Esophagus muscularis mucosa (tissue), 4 donors: Measurements from ENCODE around the gene PPP1R14C. TPM values are rescaled to one million over a fixed set of nuclear protein-coding genes. Genes with fewer than 3 reads are reported as not detected.

Source experiments
- DNase-seq: peaks from one replicate; pipeline ENCODE4 v3.0.0-alpha.2; 2017; ENCODE audit errors: extremely low spot score
- H3K27ac ChIP-seq, 4 donors: fragments of 200-600 bp; sonication (generic); replicated peaks in 1 of 4; 1 replicate in 3 of 4; 2 replicates in 1 of 4; pipeline ENCODE4 v1.5.1; 2016 to 2019; ENCODE audit warnings: mild to moderate bottlenecking in 1 of 4
- H3K27me3 ChIP-seq, 4 donors: fragments of 200-600 bp; sonication (generic); one replicate each; pipeline versions ENCODE4 v1.5.1 to v1.6.0; 2016 to 2019
- H3K36me3 ChIP-seq, 4 donors: fragments of 200-600 bp; sonication (generic); one replicate each; pipeline ENCODE4 v1.5.1; 2016 to 2019
- H3K4me1 ChIP-seq, 4 donors: fragments of 200-600 bp; sonication (generic); one replicate each; pipeline ENCODE4 v1.5.1; 2016 to 2019
- H3K4me3 ChIP-seq, 4 donors: fragments of 200-600 bp; sonication (generic); 1 replicate in 2 of 4; 2 replicates in 2 of 4; pipeline ENCODE4 v1.5.1; 2016 to 2019; ENCODE audit warnings: mild to moderate bottlenecking in 4 of 4, moderate library complexity in 1 of 4
- H3K9me3 ChIP-seq, 4 donors: fragments of 200-600 bp; sonication (generic); 1 replicate in 3 of 4; 2 replicates in 1 of 4; pipeline ENCODE4 v1.5.1; 2016 to 2019
- EP300 ChIP-seq: sonication (generic); formaldehyde crosslinking; IDR thresholded peaks from one replicate; pipeline ENCODE4 v1.6.1; 2017; ENCODE audit warnings: antibody characterized with exemption
- POLR2A ChIP-seq: fragments of 450-650 bp; IDR thresholded peaks from one replicate; pipeline ENCODE4 v1.6.1; 2017; ENCODE audit warnings: antibody characterized with exemption, moderate library complexity, mild to moderate bottlenecking, low read depth
- POLR2AphosphoS5 ChIP-seq, 2 donors: sonication (generic); formaldehyde crosslinking; IDR thresholded peaks; one replicate each; pipeline ENCODE4 v1.6.1; 2017; ENCODE audit warnings: antibody characterized with exemption in 2 of 2
- WGBS: methylation state at CpG from one replicate; pipeline ENCODE4 v1.1.5; 2018; 5-methylcytosine and 5-hydroxymethylcytosine counted together
- intact Hi-C: fragments of 100-400 bp; cut with DNase I; formaldehyde crosslinking; loops from one replicate; pipeline ENCODE4 v1.15.1; 2023
- total RNA-seq, 4 donors: library from RNA; depleted of rRNA; stranded (reverse); fragments of >200 nt; gene quantifications; one replicate each; pipeline versions ENCODE4 v1.1.0 to v1.2.1, GENCODE V29; 2016
- TF ChIP-seq, protein P1 (sequence below), 3 experiments: fragments of 200-600 bp in 2 of 3; fragments of 450-650 bp in 1 of 3; sonication (generic) in 2 of 3; IDR thresholded peaks; one replicate each; pipeline ENCODE4 v1.5.1; 2017 to 2019; ENCODE audit warnings: antibody characterized with exemption in 3 of 3, mild to moderate bottlenecking in 2 of 3, moderate library complexity in 1 of 3

Gene PPP1R14C
- total RNA-seq, 4 donors from 2014 or later = 0.26 to 0.40 TPM; not detected in 2

DNA sequence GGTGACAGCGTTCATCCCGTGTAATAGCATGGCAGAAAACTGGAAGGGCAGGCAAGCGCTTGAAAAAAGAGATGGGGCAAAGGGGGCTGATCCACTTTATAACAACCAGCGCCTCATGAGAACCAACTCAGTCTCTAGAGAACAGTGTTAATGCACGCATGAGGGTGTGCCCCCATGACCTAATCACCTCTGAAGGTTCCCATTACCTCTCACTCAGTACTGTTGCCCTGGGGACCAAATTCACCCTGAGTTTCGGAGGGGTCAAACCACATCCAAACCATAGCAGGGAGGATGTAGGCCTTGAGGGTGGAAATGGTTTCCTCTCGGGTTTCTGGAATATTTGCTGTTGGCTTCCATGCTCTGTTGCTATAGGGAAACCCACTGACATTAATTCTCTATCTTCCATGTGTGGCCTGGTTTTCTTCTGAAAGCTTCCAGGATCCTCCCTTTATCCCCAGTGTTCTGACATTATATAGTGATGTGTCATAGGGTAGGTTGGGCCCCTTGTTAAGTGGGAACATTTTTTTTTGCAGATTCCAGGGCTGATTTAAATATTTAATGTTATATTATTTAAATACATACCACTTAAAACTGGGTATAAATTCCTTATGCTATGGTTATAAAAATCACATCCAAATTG is 65.2 kb downstream of the PPP1R14C start:
- no peaks in the 10 kb centered on the region for H3K36me3 ChIP-seq
- TF ChIP-seq POLR2AphosphoS5 (IDR thresholded peaks at IDR 0.05) (no peak), EP300 (no peak), POLR2A (no peak)
- TF ChIP-seq, protein P1, sequence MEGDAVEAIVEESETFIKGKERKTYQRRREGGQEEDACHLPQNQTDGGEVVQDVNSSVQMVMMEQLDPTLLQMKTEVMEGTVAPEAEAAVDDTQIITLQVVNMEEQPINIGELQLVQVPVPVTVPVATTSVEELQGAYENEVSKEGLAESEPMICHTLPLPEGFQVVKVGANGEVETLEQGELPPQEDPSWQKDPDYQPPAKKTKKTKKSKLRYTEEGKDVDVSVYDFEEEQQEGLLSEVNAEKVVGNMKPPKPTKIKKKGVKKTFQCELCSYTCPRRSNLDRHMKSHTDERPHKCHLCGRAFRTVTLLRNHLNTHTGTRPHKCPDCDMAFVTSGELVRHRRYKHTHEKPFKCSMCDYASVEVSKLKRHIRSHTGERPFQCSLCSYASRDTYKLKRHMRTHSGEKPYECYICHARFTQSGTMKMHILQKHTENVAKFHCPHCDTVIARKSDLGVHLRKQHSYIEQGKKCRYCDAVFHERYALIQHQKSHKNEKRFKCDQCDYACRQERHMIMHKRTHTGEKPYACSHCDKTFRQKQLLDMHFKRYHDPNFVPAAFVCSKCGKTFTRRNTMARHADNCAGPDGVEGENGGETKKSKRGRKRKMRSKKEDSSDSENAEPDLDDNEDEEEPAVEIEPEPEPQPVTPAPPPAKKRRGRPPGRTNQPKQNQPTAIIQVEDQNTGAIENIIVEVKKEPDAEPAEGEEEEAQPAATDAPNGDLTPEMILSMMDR (IDR thresholded peaks at IDR 0.05) = no peak
- H3K4me3 ChIP-seq = no peak overlapping the region
- no peak overlapping the region for H3K27ac ChIP-seq
- H3K27me3 ChIP-seq = no peaks in the 10 kb centered on the region
- peaks cover 0 to 6% (median 5%) of the 10 kb centered on the region in 4 donors for H3K4me1 ChIP-seq
- intact Hi-C loops = no loop called here
- DNase-seq = no peak
- no peaks in the 10 kb centered on the region for H3K9me3 ChIP-seq
- WGBS = 89% methylated on average over 7 of the region's 7 CpGs

DNA sequence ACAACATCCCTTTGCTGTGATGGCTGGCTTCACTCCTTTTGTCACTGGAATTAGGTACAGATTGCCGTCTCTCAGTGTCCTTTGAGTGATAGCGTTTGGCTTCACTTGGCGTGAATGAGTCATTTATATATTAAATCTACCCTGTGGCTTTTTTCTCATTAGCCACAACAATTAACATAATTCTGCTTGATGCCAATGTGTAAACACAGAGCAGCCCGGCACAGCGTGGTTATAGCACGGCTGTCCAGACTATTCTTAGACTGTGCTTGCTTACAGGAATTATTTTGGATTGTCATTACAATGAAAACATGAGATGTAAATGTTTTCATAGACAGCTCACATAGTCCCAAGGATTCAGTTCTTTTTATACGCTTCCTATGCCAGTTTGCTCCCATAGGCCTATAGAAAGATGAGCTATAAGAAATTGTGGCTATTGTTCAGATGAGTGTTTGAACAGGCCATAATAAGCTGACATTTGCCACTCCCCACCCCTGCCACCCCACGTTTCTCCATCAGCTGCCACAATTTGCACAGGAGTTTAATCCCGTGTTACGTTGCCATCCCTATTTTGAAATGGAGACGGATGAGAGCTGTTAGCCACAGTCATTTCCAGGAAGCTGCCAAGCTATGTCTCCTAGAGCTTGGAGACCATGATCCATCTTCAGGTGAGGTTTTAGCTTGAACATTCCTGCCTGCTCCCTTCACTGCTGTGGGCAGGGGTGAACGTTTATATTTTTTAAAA is 65.9 kb downstream of the PPP1R14C start:
- no peak overlapping the region for H3K27ac ChIP-seq
- peaks cover 0 to 6% (median 5%) of the 10 kb centered on the region in 4 donors for H3K4me1 ChIP-seq
- H3K9me3 ChIP-seq = no peaks in the 10 kb centered on the region
- no peak for TF ChIP-seq POLR2AphosphoS5 (IDR thresholded peaks at IDR 0.05)
- no peak for TF ChIP-seq POLR2A
- no peak for TF ChIP-seq EP300
- TF ChIP-seq, protein P1 (IDR thresholded peaks at IDR 0.05) = no peak
- 81% methylated on average over 12 of the region's 12 CpGs for WGBS
- no peaks in the 10 kb centered on the region for H3K27me3 ChIP-seq
- H3K4me3 ChIP-seq = no peak overlapping the region
- no peaks in the 10 kb centered on the region for H3K36me3 ChIP-seq
- DNase-seq = no peak
- intact Hi-C loops = no loop called here

DNA sequence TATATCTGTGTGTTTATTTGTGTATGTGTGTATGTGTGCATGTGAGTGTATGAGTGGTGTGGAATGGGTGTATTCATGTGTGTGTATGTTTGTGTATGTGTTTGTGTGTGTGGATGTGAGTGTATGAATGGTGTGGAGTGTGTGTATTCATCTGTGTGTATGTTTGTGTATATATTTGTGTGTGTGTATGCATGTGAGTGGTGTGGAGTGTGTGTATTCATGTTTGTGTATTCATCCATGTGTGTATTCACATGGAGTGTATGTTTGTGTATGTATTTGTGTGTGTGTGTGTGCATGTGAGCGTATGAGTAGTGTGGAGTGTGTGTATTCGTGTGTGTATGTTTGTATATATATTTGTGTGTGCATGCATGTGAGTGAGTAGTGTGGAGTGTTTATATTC is 66.6 kb downstream of the PPP1R14C start:
- no peaks in the 10 kb centered on the region for H3K9me3 ChIP-seq
- no peak overlapping the region for H3K27ac ChIP-seq
- WGBS = 100% methylated on average over 2 of the region's 2 CpGs
- no peaks in the 10 kb centered on the region for H3K27me3 ChIP-seq
- no peak for DNase-seq
- H3K4me1 ChIP-seq = peaks cover 0 to 6% (median 5%) of the 10 kb centered on the region in 4 donors
- TF ChIP-seq POLR2AphosphoS5 (IDR thresholded peaks at IDR 0.05) (no peak), EP300 (no peak), POLR2A (no peak)
- TF ChIP-seq, protein P1 (IDR thresholded peaks at IDR 0.05) = no peak
- no peak overlapping the region for H3K4me3 ChIP-seq
- intact Hi-C loops = no loop called here
- no peaks in the 10 kb centered on the region for H3K36me3 ChIP-seq

DNA sequence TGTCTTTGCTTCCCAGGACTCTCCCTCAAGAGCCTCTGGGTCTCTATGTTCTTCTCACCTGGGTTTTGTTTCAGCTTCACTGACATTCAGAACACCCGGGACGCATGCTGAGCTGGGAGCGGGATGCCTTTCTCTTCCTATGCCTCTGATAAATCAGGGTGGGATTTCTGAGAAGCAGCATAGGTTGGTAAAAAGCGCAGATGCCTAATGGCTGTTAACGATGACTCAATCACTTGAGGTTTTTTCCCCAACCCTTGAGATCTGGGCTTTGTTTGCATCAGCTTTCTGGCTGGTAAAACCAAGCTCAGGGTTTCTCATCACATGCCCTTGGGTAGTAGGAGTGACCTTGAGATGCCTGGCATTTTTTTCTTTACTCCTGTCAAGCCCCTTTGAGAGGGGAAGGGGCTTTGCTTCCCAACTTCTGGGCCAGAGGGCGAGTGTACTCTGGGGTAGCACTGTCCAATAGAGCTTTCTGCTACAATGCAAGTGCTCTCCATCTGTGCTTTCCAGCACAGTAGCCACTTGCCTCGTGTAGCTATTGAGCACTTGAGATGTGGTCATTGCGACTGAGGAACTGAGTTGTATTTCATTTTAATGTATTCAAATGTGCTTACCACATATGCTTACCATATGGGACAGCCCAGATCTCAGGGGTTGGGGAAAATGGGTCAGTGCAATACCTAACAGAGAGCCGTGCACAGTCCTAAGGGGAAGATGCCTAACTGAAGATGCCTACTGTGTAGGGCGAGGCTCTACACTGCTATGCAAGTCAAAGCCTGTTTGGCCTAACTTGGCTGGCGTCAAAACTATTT is 69.1 kb downstream of the PPP1R14C start:
- H3K27ac ChIP-seq = no peak overlapping the region
- whole genome bisulfite sequencing = 92% methylated on average over 10 of the region's 11 CpGs
- no peaks in the 10 kb centered on the region for H3K27me3 ChIP-seq
- no peak for TF ChIP-seq POLR2A
- no peak for TF ChIP-seq EP300
- TF ChIP-seq, protein P1 (IDR thresholded peaks at IDR 0.05) = no peak
- no peak for TF ChIP-seq POLR2AphosphoS5 (IDR thresholded peaks at IDR 0.05)
- H3K9me3 ChIP-seq = no peaks in the 10 kb centered on the region
- peaks cover 0 to 6% (median 5%) of the 10 kb centered on the region in 4 donors for H3K4me1 ChIP-seq
- no peak for DNase-seq
- intact Hi-C loops = no loop called here
- no peak overlapping the region for H3K4me3 ChIP-seq
- H3K36me3 ChIP-seq = no peaks in the 10 kb centered on the region
